Esophagus muscularis mucosa (tissue), 4 donors: ENCODE measurements around the gene DNAH6. TPM values are rescaled to one million over a fixed set of nuclear protein-coding genes. Genes with fewer than 3 reads are reported as not detected.

Experiments used
- DNase-seq: peaks from one replicate; pipeline ENCODE4 v3.0.0-alpha.2; 2017; ENCODE audit errors: extremely low spot score
- H3K27ac ChIP-seq, 4 donors: fragments of 200-600 bp; sonication (generic); replicated peaks in 1 of 4; 1 replicate in 3 of 4; 2 replicates in 1 of 4; pipeline ENCODE4 v1.5.1; 2016 to 2019; ENCODE audit warnings: mild to moderate bottlenecking in 1 of 4
- H3K27me3 ChIP-seq, 4 donors: fragments of 200-600 bp; sonication (generic); one replicate each; pipeline versions ENCODE4 v1.5.1 to v1.6.0; 2016 to 2019
- H3K36me3 ChIP-seq, 4 donors: fragments of 200-600 bp; sonication (generic); one replicate each; pipeline ENCODE4 v1.5.1; 2016 to 2019
- H3K4me1 ChIP-seq, 4 donors: fragments of 200-600 bp; sonication (generic); one replicate each; pipeline ENCODE4 v1.5.1; 2016 to 2019
- H3K4me3 ChIP-seq, 4 donors: fragments of 200-600 bp; sonication (generic); 1 replicate in 2 of 4; 2 replicates in 2 of 4; pipeline ENCODE4 v1.5.1; 2016 to 2019; ENCODE audit warnings: mild to moderate bottlenecking in 4 of 4, moderate library complexity in 1 of 4
- H3K9me3 ChIP-seq, 4 donors: fragments of 200-600 bp; sonication (generic); 1 replicate in 3 of 4; 2 replicates in 1 of 4; pipeline ENCODE4 v1.5.1; 2016 to 2019
- EP300 ChIP-seq: sonication (generic); formaldehyde crosslinking; IDR thresholded peaks from one replicate; pipeline ENCODE4 v1.6.1; 2017; ENCODE audit warnings: antibody characterized with exemption
- POLR2A ChIP-seq: fragments of 450-650 bp; IDR thresholded peaks from one replicate; pipeline ENCODE4 v1.6.1; 2017; ENCODE audit warnings: antibody characterized with exemption, moderate library complexity, mild to moderate bottlenecking, low read depth
- POLR2AphosphoS5 ChIP-seq, 2 donors: sonication (generic); formaldehyde crosslinking; IDR thresholded peaks; one replicate each; pipeline ENCODE4 v1.6.1; 2017; ENCODE audit warnings: antibody characterized with exemption in 2 of 2
- WGBS: methylation state at CpG from one replicate; pipeline ENCODE4 v1.1.5; 2018; 5-methylcytosine and 5-hydroxymethylcytosine counted together
- intact Hi-C: fragments of 100-400 bp; cut with DNase I; formaldehyde crosslinking; loops from one replicate; pipeline ENCODE4 v1.15.1; 2023
- total RNA-seq, 4 donors: library from RNA; depleted of rRNA; stranded (reverse); fragments of >200 nt; gene quantifications; one replicate each; pipeline versions ENCODE4 v1.1.0 to v1.2.1, GENCODE V29; 2016
- TF ChIP-seq, protein P1 (sequence below), 3 experiments: fragments of 200-600 bp in 2 of 3; fragments of 450-650 bp in 1 of 3; sonication (generic) in 2 of 3; IDR thresholded peaks; one replicate each; pipeline ENCODE4 v1.5.1; 2017 to 2019; ENCODE audit warnings: antibody characterized with exemption in 3 of 3, mild to moderate bottlenecking in 2 of 3, moderate library complexity in 1 of 3

The DNAH6 gene
- total RNA-seq, 4 donors from 2014 or later, result 0.11 to 0.42 (median 0.23) TPM

DNA sequence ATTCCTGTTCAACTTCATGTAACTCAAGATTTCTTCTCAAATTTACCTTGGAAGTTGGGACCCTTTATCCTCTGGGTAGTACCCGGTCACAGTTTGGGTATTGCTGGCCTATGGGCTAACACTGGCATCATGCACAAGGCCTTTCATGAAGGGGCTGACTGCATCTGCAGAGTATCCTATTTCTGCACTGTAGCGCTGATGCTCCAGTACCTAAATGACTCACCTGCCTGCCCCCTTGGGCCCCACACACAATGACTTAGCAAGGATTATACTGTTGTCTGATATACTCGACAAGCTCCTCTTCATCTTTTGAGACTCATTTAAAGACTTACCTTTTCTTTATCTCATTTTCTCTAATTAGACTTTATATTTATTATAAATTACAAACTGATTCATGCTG lies 39.9 kb downstream of the DNAH6 start:
- Histone ChIP-seq H3K4me1 (no peaks in the 10 kb centered on the region), H3K9me3 (peaks cover 0 to 19% (median 16%) of the 10 kb centered on the region in 4 donors), H3K4me3 (no peak overlapping the region), H3K36me3 (no peaks in the 10 kb centered on the region), H3K27ac (no peak overlapping the region), H3K27me3 (no peaks in the 10 kb centered on the region)
- no peak for DNase-seq
- 97% methylated on average over 3 of the region's 3 CpGs for WGBS
- TF ChIP-seq POLR2A (no peak), EP300 (no peak), POLR2AphosphoS5 (IDR thresholded peaks at IDR 0.05) (no peak)
- TF ChIP-seq, protein P1, sequence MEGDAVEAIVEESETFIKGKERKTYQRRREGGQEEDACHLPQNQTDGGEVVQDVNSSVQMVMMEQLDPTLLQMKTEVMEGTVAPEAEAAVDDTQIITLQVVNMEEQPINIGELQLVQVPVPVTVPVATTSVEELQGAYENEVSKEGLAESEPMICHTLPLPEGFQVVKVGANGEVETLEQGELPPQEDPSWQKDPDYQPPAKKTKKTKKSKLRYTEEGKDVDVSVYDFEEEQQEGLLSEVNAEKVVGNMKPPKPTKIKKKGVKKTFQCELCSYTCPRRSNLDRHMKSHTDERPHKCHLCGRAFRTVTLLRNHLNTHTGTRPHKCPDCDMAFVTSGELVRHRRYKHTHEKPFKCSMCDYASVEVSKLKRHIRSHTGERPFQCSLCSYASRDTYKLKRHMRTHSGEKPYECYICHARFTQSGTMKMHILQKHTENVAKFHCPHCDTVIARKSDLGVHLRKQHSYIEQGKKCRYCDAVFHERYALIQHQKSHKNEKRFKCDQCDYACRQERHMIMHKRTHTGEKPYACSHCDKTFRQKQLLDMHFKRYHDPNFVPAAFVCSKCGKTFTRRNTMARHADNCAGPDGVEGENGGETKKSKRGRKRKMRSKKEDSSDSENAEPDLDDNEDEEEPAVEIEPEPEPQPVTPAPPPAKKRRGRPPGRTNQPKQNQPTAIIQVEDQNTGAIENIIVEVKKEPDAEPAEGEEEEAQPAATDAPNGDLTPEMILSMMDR (IDR thresholded peaks at IDR 0.05), result no peak
- intact Hi-C loops, result no loop called here

DNA sequence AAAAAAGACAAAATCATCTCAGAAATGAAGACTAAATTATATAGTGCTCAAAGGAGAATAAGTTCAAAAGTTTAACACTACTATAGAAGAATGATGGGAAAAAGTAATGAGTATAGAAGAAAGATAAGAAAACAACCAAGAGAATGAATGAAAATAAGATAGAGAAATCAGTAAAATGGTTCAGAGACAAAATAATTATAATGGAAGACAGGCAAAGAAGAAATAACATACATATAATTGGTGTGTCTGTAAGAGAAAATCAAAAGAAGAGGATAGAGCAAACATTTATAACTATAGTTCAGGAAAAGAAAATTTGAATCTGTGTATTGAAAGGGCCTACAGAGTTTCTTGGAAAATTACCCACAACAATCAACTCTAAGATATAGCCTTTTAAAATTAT lies 43.5 kb downstream of the DNAH6 start:
- no peak for DNase-seq
- no peaks in the 10 kb centered on the region for H3K27me3 ChIP-seq
- no peaks in the 10 kb centered on the region for H3K36me3 ChIP-seq
- intact Hi-C loops, result no loop called here
- TF ChIP-seq EP300, result no peak
- TF ChIP-seq POLR2AphosphoS5 (IDR thresholded peaks at IDR 0.05), result no peak
- no peak for TF ChIP-seq POLR2A
- H3K27ac ChIP-seq, result no peak overlapping the region
- H3K9me3 ChIP-seq, result peaks cover 0 to 19% (median 16%) of the 10 kb centered on the region in 4 donors
- no peaks in the 10 kb centered on the region for H3K4me1 ChIP-seq
- no peak overlapping the region for H3K4me3 ChIP-seq

DNA sequence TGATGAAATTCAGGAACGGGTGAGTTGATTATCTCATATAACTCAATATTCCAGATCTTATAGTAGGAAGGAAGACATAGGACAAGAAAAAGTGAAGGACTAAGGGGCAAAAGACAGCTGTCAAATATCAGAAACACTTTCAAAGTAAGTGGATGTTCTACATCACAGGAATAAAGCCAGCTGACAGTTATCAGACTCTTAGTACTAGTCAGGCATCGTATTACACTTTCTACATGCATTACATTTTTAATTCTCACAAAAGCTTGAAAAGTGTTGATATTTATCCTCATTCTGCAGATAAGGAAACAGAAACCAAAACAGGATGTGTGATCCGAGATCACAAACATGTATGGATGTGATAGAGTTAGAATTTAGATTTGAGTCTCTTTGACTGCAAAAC lies 63.4 kb downstream of the DNAH6 start:
- intact Hi-C loops, result no loop called here

DNA sequence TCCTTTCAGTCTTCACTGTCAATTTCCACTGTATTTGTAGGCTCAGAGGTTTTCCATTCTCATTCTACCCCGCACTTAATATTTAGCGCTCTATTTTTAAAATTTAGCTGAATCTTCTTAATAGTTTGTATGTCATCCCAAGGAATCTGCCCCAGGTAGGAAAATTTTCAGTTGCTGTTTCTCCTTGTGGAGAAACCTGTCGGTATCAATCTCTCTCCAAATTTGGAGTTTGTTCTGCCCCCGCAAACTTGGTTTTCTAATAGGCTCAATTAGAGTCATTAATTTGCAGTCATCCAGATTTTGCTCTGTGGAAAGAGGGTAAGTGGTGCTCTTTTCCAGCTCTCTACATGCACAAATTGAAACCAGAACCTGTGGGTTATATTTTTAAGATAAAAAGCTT lies 87.6 kb downstream of the DNAH6 start:
- no peak overlapping the region for H3K4me3 ChIP-seq
- H3K9me3 ChIP-seq, result peaks cover 0 to 8% (median 4%) of the 10 kb centered on the region in 4 donors
- intact Hi-C loops, result no loop called here
- H3K27ac ChIP-seq, result no peak overlapping the region
- no peaks in the 10 kb centered on the region for H3K27me3 ChIP-seq
- no peak for DNase-seq
- TF ChIP-seq EP300 (no peak), POLR2A (no peak), POLR2AphosphoS5 (IDR thresholded peaks at IDR 0.05) (no peak)
- TF ChIP-seq, protein P1 (IDR thresholded peaks at IDR 0.05), result no peak
- no peaks in the 10 kb centered on the region for H3K4me1 ChIP-seq
- WGBS, result 90% methylated on average over 4 of the region's 4 CpGs
- no peaks in the 10 kb centered on the region for H3K36me3 ChIP-seq

More for the DNA sequence above, 63.4 kb downstream of the DNAH6 start:
- TF ChIP-seq, protein P1 (IDR thresholded peaks at IDR 0.05), result no peak
- TF ChIP-seq POLR2A, result no peak
- TF ChIP-seq EP300, result no peak
- TF ChIP-seq POLR2AphosphoS5 (IDR thresholded peaks at IDR 0.05), result no peak
- H3K4me3 ChIP-seq, result no peak overlapping the region
- H3K27ac ChIP-seq, result no peak overlapping the region
- H3K9me3 ChIP-seq, result no peaks in the 10 kb centered on the region
- 38% methylated on average over 3 of the region's 3 CpGs for whole genome bisulfite sequencing
- no peaks in the 10 kb centered on the region for H3K36me3 ChIP-seq
- DNase-seq, result no peak
- H3K4me1 ChIP-seq, result no peaks in the 10 kb centered on the region
- H3K27me3 ChIP-seq, result no peaks in the 10 kb centered on the region

DNA sequence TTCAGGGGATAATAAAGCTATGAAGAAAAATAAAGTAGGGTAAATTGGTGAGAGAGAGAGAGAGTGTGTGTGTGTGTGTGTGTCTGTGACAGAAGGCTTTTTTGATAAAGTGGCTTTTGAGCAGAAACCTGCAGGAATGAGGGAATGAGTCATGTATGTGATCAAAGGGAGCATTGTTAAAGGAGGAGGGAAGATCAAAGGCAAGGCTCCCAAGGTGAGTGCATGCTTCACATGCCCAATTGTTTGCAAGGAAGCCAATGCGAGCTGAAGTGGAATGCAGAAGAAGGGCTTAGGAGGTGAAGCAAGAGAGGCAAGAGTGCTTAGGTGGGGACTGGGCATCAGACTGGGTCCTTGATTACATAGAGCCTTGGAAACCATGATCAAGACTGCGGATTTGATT lies 96.8 kb downstream of the DNAH6 start:
- WGBS, result 80% methylated on average over 2 of the region's 2 CpGs
- Histone ChIP-seq H3K4me3 (no peak overlapping the region), H3K36me3 (no peaks in the 10 kb centered on the region), H3K27ac (no peak overlapping the region), H3K4me1 (no peaks in the 10 kb centered on the region), H3K9me3 (peaks cover 0 to 8% (median 3%) of the 10 kb centered on the region in 4 donors), H3K27me3 (no peaks in the 10 kb centered on the region)
- no peak for TF ChIP-seq POLR2AphosphoS5 (IDR thresholded peaks at IDR 0.05)
- TF ChIP-seq, protein P1 (IDR thresholded peaks at IDR 0.05), result no peak
- intact Hi-C loops, result no loop called here
- no peak for DNase-seq
